Measurements from ENCODE around the gene KCNK2.

The KCNK2 gene

DNA sequence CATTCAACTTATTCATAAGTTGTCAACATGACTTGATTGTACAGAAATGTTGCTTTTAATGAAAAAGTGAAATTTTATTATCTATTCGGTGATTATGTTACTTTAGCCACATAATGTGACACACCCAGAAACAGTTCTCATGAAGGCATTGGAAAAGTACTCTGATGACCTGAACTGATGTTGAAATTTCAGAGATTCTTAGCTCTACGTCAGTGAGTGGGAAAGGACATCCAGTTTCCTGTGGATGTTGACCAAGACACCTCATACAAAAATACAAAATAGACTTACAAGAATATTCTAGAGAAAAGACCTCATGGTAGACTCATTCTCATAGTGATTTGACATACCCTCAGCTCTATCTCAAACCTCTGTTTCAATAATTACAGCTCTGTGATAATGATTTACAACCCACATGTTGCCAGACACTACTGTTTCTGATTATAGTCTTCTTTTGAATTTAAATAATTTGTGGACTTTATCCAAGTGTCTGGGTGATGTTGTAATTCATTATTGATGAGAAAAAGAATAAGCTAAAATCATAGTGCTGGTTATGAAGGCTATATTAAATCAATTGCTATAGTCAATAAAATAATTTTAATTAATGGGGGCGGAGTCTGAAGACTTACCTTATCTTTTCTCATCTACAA, 37.3 kb downstream of the KCNK2 start:
- H3K4me1 ChIP-seq (ENCODE audit: insufficient read depth, low read length, poor library complexity, severe bottlenecking), result no peaks in the 10 kb centered on the region
- H2AFZ ChIP-seq (ENCODE audit: low read length), result no peak overlapping the region

DNA sequence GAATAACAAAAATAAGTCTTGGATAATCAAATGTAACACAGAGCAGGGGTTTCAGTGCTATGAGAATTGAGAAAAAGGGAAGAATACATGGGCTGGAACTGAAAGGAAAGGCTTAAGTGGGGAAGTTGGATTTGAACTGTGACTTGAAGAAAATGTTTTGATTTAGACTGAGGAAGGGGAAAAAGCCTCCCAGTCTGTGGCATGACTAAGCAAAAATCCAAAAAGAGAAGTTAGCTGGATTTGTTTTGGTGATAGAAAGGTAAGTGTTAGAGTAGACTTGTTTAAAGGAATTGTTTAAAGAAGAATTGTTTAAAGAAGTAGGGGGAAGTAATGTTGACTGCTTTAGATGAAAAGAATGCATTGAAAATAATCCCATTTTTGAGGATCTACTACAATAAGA, 46.0 kb downstream of the KCNK2 start:
- Histone ChIP-seq H3F3A (ENCODE audit: low read depth) (no peaks in the 10 kb centered on the region), H3K36me3 (ENCODE audit: insufficient read depth, low read length) (no peaks in the 10 kb centered on the region), H3K79me2 (ENCODE audit: insufficient read depth, low read length) (no peaks in the 10 kb centered on the region), H3K27me3 (ENCODE audit: insufficient read depth, low read length, poor library complexity, severe bottlenecking) (no peaks in the 10 kb centered on the region), H3K9me3 (ENCODE audit: insufficient read depth, low read depth, low read length) (no peaks in the 10 kb centered on the region), H3K9me2 (replicated peaks; ENCODE audit: low read depth, low read length) (no peaks in the 10 kb centered on the region), H3K9ac (ENCODE audit: low read depth, low read length, poor library complexity, severe bottlenecking) (no peak overlapping the region), H4K20me1 (ENCODE audit: insufficient read depth, low read length, poor library complexity, severe bottlenecking) (no peaks in the 10 kb centered on the region), H3K4me3 (ENCODE audit: low read length, poor library complexity, severe bottlenecking) (no peak overlapping the region), H3K4me2 (ENCODE audit: low read depth, low read length, poor library complexity, severe bottlenecking) (no peak overlapping the region), H3K4me1 (ENCODE audit: insufficient read depth, low read length, poor library complexity, severe bottlenecking) (no peaks in the 10 kb centered on the region), H2AFZ (ENCODE audit: low read length) (no peak overlapping the region)
- TF ChIP-seq EZH2phosphoT487 (IDR thresholded peaks at IDR 0.05; ENCODE audit: borderline replicate concordance), result no peak
- no peak for TF ChIP-seq CTCF (conservative IDR thresholded peaks at IDR 0.05; ENCODE audit: low read length)

More for the DNA sequence above, 37.3 kb downstream of the KCNK2 start:
- H3K27me3 ChIP-seq (ENCODE audit: insufficient read depth, low read length, poor library complexity, severe bottlenecking), result no peaks in the 10 kb centered on the region
- H4K20me1 ChIP-seq (ENCODE audit: insufficient read depth, low read length, poor library complexity, severe bottlenecking), result no peaks in the 10 kb centered on the region
- no peaks in the 10 kb centered on the region for H3F3A ChIP-seq (ENCODE audit: low read depth)
- no peaks in the 10 kb centered on the region for H3K9me3 ChIP-seq (ENCODE audit: insufficient read depth, low read depth, low read length)
- H3K36me3 ChIP-seq (ENCODE audit: insufficient read depth, low read length), result no peaks in the 10 kb centered on the region
- H3K9me2 ChIP-seq (replicated peaks; ENCODE audit: low read depth, low read length), result no peaks in the 10 kb centered on the region
- no peak overlapping the region for H3K4me3 ChIP-seq (ENCODE audit: low read length, poor library complexity, severe bottlenecking)
- no peak overlapping the region for H3K4me2 ChIP-seq (ENCODE audit: low read depth, low read length, poor library complexity, severe bottlenecking)
- no peak for TF ChIP-seq CTCF (conservative IDR thresholded peaks at IDR 0.05; ENCODE audit: low read length)
- no peak for TF ChIP-seq EZH2phosphoT487 (IDR thresholded peaks at IDR 0.05; ENCODE audit: borderline replicate concordance)
- H3K9ac ChIP-seq (ENCODE audit: low read depth, low read length, poor library complexity, severe bottlenecking), result no peak overlapping the region
- no peaks in the 10 kb centered on the region for H3K79me2 ChIP-seq (ENCODE audit: insufficient read depth, low read length)

- Histone ChIP-seq H3K4me1 (ENCODE audit: insufficient read depth, low read length, poor library complexity, severe bottlenecking) (no peaks in the 10 kb centered on the region), H3K9ac (ENCODE audit: low read depth, low read length, poor library complexity, severe bottlenecking) (no peak overlapping the region), H3K9me2 (replicated peaks; ENCODE audit: low read depth, low read length) (no peaks in the 10 kb centered on the region), H3F3A (ENCODE audit: low read depth) (no peaks in the 10 kb centered on the region), H3K27me3 (ENCODE audit: insufficient read depth, low read length, poor library complexity, severe bottlenecking) (no peaks in the 10 kb centered on the region), H2AFZ (ENCODE audit: low read length) (no peak overlapping the region), H3K79me2 (ENCODE audit: insufficient read depth, low read length) (no peaks in the 10 kb centered on the region), H3K4me2 (ENCODE audit: low read depth, low read length, poor library complexity, severe bottlenecking) (no peak overlapping the region), H3K36me3 (ENCODE audit: insufficient read depth, low read length) (no peaks in the 10 kb centered on the region), H4K20me1 (ENCODE audit: insufficient read depth, low read length, poor library complexity, severe bottlenecking) (no peaks in the 10 kb centered on the region), H3K4me3 (ENCODE audit: low read length, poor library complexity, severe bottlenecking) (no peak overlapping the region), H3K9me3 (ENCODE audit: insufficient read depth, low read depth, low read length) (no peaks in the 10 kb centered on the region)
- TF ChIP-seq CTCF (conservative IDR thresholded peaks at IDR 0.05; ENCODE audit: low read length) (no peak), EZH2phosphoT487 (IDR thresholded peaks at IDR 0.05; ENCODE audit: borderline replicate concordance) (no peak)
Observed at GRCh38 chr1:215131291-215131690, 48.8 kb downstream of the KCNK2 start.
